GM12875 (cell line): Measurements from ENCODE around the gene ZBTB5.

Experiments used
- H3K4me3 ChIP-seq: one replicate; pipeline ENCODE4 v1.5.1; 2011; ENCODE audit warnings: low read depth, low read length, control low read depth
- TF ChIP-seq, protein P1 (sequence below): IDR thresholded peaks from 2 replicates; pipeline ENCODE4 v1.5.1; 2011; ENCODE audit warnings: low read depth, mild to moderate bottlenecking, control low read depth, inconsistent platforms, low read length, moderate library complexity, borderline replicate concordance; ENCODE audit not compliant: insufficient read depth

ZBTB5 gene

DNA sequence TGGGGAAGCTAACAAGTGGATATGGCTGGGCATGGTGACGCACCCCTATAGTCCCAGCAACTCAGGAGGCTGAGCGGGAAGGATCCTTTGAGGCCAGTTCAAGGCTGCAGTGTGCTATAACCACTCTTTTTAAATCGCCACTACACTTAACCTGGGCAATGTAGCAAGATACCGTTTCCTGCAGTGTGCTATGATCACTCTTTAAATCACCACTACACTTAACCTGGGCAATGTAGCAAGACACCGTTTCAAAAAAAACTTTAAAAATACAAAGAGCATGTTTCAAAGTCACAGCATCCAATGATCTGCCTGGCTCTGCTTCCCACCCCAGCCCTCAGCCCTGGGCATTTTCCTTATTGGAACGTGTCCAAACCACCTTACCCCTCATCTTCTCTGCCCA lies 28.2 kb downstream of the ZBTB5 start:
- TF ChIP-seq, protein P1, sequence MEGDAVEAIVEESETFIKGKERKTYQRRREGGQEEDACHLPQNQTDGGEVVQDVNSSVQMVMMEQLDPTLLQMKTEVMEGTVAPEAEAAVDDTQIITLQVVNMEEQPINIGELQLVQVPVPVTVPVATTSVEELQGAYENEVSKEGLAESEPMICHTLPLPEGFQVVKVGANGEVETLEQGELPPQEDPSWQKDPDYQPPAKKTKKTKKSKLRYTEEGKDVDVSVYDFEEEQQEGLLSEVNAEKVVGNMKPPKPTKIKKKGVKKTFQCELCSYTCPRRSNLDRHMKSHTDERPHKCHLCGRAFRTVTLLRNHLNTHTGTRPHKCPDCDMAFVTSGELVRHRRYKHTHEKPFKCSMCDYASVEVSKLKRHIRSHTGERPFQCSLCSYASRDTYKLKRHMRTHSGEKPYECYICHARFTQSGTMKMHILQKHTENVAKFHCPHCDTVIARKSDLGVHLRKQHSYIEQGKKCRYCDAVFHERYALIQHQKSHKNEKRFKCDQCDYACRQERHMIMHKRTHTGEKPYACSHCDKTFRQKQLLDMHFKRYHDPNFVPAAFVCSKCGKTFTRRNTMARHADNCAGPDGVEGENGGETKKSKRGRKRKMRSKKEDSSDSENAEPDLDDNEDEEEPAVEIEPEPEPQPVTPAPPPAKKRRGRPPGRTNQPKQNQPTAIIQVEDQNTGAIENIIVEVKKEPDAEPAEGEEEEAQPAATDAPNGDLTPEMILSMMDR = no peak

DNA sequence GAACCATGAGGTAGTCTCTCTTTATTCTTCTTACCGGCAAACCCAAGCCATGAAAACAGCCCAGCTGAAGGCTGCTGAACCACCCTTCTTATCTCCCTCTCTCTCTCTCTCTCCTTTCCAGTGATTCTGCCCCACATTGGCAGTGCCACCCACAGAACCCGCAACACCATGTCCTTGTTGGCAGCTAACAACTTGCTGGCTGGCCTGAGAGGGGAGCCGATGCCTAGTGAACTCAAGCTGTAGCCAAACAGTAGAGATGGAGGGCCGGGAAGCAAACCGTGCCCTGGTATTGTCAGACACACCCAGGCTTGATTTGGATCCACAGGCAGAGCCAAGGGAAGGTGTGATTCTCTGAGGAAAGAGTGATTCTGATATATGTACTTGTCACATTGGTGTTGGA lies 28.7 kb downstream of the ZBTB5 start:
- TF ChIP-seq, protein P1 = no peak
- H3K4me3 ChIP-seq = no peak overlapping the region

More for the DNA sequence above, 28.2 kb downstream of the ZBTB5 start:
- H3K4me3 ChIP-seq = no peak overlapping the region

DNA sequence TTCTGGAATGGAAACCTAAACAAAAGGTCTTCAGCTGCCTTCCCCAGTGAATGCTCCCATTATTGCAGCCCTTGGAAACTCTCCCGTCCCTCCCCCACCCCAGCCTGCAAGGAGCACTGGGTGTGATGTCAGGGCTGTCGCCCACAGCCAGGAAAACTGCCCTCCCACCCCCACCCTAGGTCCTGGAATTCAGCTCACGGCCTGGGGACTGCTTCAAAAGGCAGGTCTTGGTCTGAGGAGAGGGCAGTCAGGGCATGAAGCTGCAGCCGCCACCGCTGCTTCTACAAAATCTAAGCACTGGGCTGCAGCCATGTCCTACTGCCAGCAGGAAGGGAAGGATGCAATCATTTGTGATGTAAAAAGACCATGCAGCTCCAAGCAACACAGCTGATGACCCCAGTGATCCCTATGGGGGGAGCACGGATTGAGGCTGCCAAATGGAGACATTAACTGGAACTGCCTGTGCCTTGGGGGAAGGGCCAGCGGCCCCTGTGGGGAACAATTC lies 31.3 kb downstream of the ZBTB5 start:
- TF ChIP-seq, protein P1 = no peak
- no peak overlapping the region for H3K4me3 ChIP-seq

DNA sequence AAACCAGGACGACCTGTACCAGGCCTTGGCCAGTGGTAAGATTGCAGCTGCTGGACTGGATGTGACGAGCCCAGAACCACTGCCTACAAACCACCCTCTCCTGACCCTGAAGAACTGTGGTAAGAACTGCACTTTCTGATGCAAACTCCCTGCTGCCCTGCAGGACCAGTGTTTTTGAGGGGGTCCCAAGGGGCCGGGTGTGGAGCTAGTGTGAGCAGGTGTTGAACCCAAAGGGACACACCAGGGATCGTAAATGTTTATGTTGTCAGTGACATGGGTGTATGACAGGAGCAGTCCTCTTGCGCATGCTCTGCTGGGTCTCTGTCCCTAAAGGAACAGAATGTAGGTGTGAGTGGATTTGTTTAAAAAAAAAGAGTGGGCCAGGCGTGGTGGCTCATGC lies 33.2 kb downstream of the ZBTB5 start:
- TF ChIP-seq, protein P1 = no peak
- no peak overlapping the region for H3K4me3 ChIP-seq

DNA sequence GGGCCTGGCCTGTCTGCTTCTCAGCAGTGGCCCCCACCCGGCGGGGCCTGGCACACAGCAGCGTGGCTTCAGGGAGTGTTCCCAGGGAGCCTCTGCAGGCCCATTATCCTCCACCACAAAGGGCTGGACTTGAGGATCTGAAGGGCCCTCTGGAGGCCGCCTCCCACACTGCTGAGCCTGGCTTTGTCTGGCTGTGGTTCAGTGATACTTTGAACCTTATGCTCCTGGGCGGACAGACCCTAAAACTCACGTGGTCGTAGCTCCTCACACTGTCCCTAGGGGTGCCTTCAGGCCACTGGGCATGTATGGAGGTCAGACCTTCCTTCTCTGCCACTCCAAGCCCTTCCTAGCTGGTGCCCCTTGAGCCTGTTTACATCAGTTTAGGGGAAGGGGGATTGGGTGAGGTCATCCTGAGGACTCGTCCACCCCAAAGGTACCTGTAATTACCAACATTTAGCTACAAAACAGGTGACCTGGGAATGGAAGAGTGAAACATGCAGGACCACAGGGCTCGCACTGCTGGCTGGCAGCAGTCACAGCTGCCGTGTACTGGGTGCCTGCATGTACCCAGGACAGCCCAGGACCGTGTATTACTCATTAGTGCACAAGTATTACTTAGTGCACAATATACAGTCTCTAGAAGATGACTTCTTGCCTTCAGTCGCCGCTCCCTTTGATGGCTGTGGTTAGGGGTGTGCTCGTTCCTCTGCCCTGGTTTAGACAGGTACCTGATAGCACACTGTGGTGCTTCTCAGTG lies 34.2 kb downstream of the ZBTB5 start:
- H3K4me3 ChIP-seq = no peak overlapping the region
- TF ChIP-seq, protein P1 = no peak

DNA sequence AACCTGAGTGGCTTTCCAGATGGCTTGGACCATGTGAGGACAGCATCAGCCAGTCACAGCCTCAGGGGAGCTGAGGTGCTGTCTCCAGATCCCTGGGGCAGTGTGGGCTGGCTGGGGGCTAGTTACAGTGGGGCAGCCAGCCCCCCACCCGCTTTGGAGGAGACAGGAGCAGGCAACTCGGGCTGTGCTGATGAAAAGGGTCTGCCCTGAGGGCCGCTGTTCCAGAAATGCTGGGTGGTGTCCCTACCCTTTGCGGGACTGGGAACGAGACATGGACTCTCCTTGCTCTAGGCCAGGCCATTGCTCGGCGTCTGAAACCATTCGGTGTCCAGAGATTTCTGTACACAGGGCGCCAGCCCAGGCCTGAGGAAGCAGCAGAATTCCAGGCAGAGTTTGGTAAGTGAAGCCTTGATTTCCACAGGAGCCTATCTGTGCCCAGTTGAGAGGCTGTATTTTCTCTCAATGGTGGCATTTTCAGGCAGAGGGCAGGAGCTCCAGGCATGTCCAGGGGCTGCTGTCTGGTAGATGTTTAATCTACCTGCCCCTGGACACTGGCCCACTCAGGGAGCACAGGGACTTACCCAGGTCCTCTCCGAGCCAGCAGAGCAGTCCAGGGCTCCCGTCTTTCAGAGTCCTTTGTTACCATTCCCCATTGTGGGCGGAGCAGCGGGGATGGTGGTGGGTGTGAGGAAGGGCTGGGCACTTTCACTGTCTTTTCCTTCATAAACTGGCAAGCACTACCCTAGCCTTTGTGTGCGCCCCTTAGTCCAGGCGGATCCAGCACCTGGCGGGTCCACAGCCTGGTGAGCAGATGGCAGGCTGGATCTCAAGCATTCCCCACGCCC lies 35.6 kb downstream of the ZBTB5 start:
- H3K4me3 ChIP-seq = no peak overlapping the region
- TF ChIP-seq, protein P1 = no peak
